IMR-90 (cell line): ENCODE measurements around the gene RAX2. TPM values are rescaled to one million over a fixed set of nuclear protein-coding genes. Genes with fewer than 3 reads are reported as not detected.

Experiments
- ATAC-seq: fragments of 200-7000 bp; cut with Tn5 transposase; 2 replicates; pipeline ENCODE4 v1.9.1; 2020; ENCODE audit warnings: low read depth, mild to moderate bottlenecking, moderate library complexity
- BruUV-seq: library from RNA; stranded (reverse); fragments of 400-500 nt; replicated peaks from 2 replicates; lab custom pipeline; 2021; lab: Mats Ljungman, UMichigan
- CTCF ChIA-PET: fragments of 300-600 bp; formaldehyde crosslinking; extraction: SDS; loops from one replicate; lab custom pipeline; 2021; ENCODE audit warnings: antibody characterized with exemption; lab: Yijun Ruan, JAX
- POLR2A ChIA-PET: fragments of 300-600 bp; sonication (Branson Sonifier 250); formaldehyde crosslinking; loops from one replicate; lab custom pipeline; 2022; ENCODE audit warnings: antibody characterized with exemption; ENCODE audit not compliant: unreplicated experiment; lab: Charles Lee
- DNase-seq: peaks from one replicate; pipeline ENCODE4 v3.0.0; 2013
- H2AFZ ChIP-seq: replicated peaks from 2 replicates; pipeline ENCODE3; 2013; ENCODE audit warnings: low read length, mild to moderate bottlenecking; ENCODE audit not compliant: poor library complexity
- H2AK5ac ChIP-seq: 2 replicates; pipeline ENCODE4 v1.6.1; 2013; ENCODE audit warnings: low read depth, low read length, inconsistent platforms
- H2AK9ac ChIP-seq: replicated peaks from 2 replicates; pipeline ENCODE3; 2013; ENCODE audit warnings: mild to moderate bottlenecking, low read depth, low read length, moderate library complexity; ENCODE audit not compliant: poor library complexity
- H2BK120ac ChIP-seq: 2 replicates; pipeline ENCODE4 v1.6.1; 2013; ENCODE audit warnings: low read depth, low read length, inconsistent platforms
- H2BK15ac ChIP-seq: 3 replicates; pipeline ENCODE4 v1.6.1; 2013; ENCODE audit warnings: low read depth, low read length, inconsistent platforms
- H2BK20ac ChIP-seq: 2 replicates; pipeline ENCODE4 v1.6.1; 2013; ENCODE audit warnings: low read depth, mild to moderate bottlenecking, inconsistent platforms, low read length, moderate library complexity
- H2BK5ac ChIP-seq: 2 replicates; pipeline ENCODE4 v1.6.1; 2013; ENCODE audit warnings: mild to moderate bottlenecking, low read depth, low read length, inconsistent platforms; ENCODE audit not compliant: poor library complexity, severe bottlenecking
- H3K14ac ChIP-seq: replicated peaks from 2 replicates; pipeline ENCODE4 v1.6.1; 2013; ENCODE audit warnings: low read depth, low read length, inconsistent platforms
- H3K18ac ChIP-seq: 2 replicates; pipeline ENCODE4 v1.6.1; 2013; ENCODE audit warnings: low read depth, low read length, control low read depth
- H3K23ac ChIP-seq: 2 replicates; pipeline ENCODE4 v1.6.1; 2013; ENCODE audit warnings: low read depth, low read length, inconsistent platforms
- H3K27ac ChIP-seq: 2 replicates; pipeline ENCODE4 v1.5.1; 2013; ENCODE audit warnings: mild to moderate bottlenecking, control low read depth, low read length; ENCODE audit not compliant: insufficient read depth
- H3K27me3 ChIP-seq: 2 replicates; pipeline ENCODE4 v1.6.1; 2013; ENCODE audit warnings: low read length; ENCODE audit not compliant: control insufficient read depth, insufficient read depth
- H3K36me3 ChIP-seq: 2 replicates; pipeline ENCODE4 v1.6.1; 2013; ENCODE audit warnings: low read length, mixed read lengths; ENCODE audit not compliant: control insufficient read depth, insufficient read depth
- H3K4ac ChIP-seq: 2 replicates; pipeline ENCODE4 v1.6.1; 2013; ENCODE audit warnings: low read depth, low read length, inconsistent platforms
- H3K4me1 ChIP-seq: 2 replicates; pipeline ENCODE4 v1.6.1; 2013; ENCODE audit warnings: low read length, mixed read lengths; ENCODE audit not compliant: control insufficient read depth, insufficient read depth
- H3K4me2 ChIP-seq: 2 replicates; pipeline ENCODE4 v1.6.1; 2013; ENCODE audit warnings: low read depth, mild to moderate bottlenecking, control low read depth, low read length, moderate library complexity
- H3K4me3 ChIP-seq: 2 replicates; pipeline ENCODE4 v1.5.1; 2013; ENCODE audit warnings: low read depth, mild to moderate bottlenecking, control low read depth, low read length, moderate library complexity; ENCODE audit not compliant: insufficient read depth
- H3K56ac ChIP-seq: 2 replicates; pipeline ENCODE4 v1.6.1; 2013; ENCODE audit warnings: low read length, inconsistent platforms; ENCODE audit not compliant: insufficient read depth; ENCODE audit errors: extremely low read depth
- H3K79me1 ChIP-seq, 2 experiments: 2 replicates each; pipeline ENCODE4 v1.6.1; 2013; ENCODE audit warnings: low read length in 2 of 2, inconsistent platforms in 1 of 2, low read depth in 1 of 2
- H3K9ac ChIP-seq: 2 replicates; pipeline ENCODE4 v1.6.1; 2013; ENCODE audit warnings: low read depth, low read length, control low read depth
- H3K9me1 ChIP-seq: 2 replicates; pipeline ENCODE4 v1.6.1; 2013; ENCODE audit warnings: low read length, inconsistent platforms; ENCODE audit not compliant: insufficient read depth
- H3K9me3 ChIP-seq: 2 replicates; pipeline ENCODE4 v1.6.1; 2013; ENCODE audit warnings: low read length; ENCODE audit not compliant: control insufficient read depth, insufficient read depth
- H4K20me1 ChIP-seq: 2 replicates; pipeline ENCODE4 v1.6.1; 2013; ENCODE audit warnings: low read length, inconsistent platforms; ENCODE audit not compliant: insufficient read depth
- H4K5ac ChIP-seq: 2 replicates; pipeline ENCODE4 v1.6.1; 2013; ENCODE audit warnings: mild to moderate bottlenecking, low read depth, low read length, control low read depth
- H4K8ac ChIP-seq, 2 experiments: 2 replicates each; pipeline ENCODE4 v1.6.1; 2013; ENCODE audit warnings: low read depth in 2 of 2, low read length in 2 of 2, control low read depth in 1 of 2, inconsistent platforms in 1 of 2
- H4K91ac ChIP-seq: 2 replicates; pipeline ENCODE4 v1.6.1; 2013; ENCODE audit warnings: low read depth, low read length, inconsistent platforms; ENCODE audit not compliant: insufficient read depth
- BHLHE40 ChIP-seq: fragments of 150-350 bp; IDR thresholded peaks from 2 replicates; pipeline ENCODE4 v1.6.1; 2016; ENCODE audit warnings: mild to moderate bottlenecking, low read depth, low read length
- CEBPB ChIP-seq: IDR thresholded peaks from 2 replicates; pipeline ENCODE4 v1.6.1; 2012; ENCODE audit warnings: low read depth, low read length, improper control_type of control experiment
- CHD1 ChIP-seq: IDR thresholded peaks from 2 replicates; pipeline ENCODE4 v1.6.1; 2012; ENCODE audit warnings: low read depth, low read length, improper control_type of control experiment
- CTCF ChIP-seq: conservative IDR thresholded peaks from 2 replicates; pipeline ENCODE4 v1.5.1; 2012; ENCODE audit warnings: mild to moderate bottlenecking, low read depth, low read length, improper control_type of control experiment
- FOS ChIP-seq: fragments of 150-350 bp; IDR thresholded peaks from 2 replicates; pipeline ENCODE4 v1.6.1; 2016; ENCODE audit warnings: low read depth, low read length
- MAFK ChIP-seq: IDR thresholded peaks from 2 replicates; pipeline ENCODE4 v1.6.1; 2012; ENCODE audit warnings: low read depth, low read length, improper control_type of control experiment
- MAZ ChIP-seq: IDR thresholded peaks from 2 replicates; pipeline ENCODE4 v1.6.1; 2012; ENCODE audit warnings: low read depth, mild to moderate bottlenecking, low read length, improper control_type of control experiment, moderate library complexity, borderline replicate concordance
- MXI1 ChIP-seq: IDR thresholded peaks from 2 replicates; pipeline ENCODE4 v1.6.1; 2012; ENCODE audit warnings: low read depth, mild to moderate bottlenecking, low read length, moderate library complexity, borderline replicate concordance
- NFE2L2 ChIP-seq: fragments of 150-350 bp; IDR thresholded peaks from 2 replicates; pipeline ENCODE4 v1.6.1; 2016; ENCODE audit warnings: low read depth, mild to moderate bottlenecking, low read length
- POLR2A ChIP-seq: IDR thresholded peaks from 2 replicates; pipeline ENCODE4 v1.6.1; 2012; ENCODE audit warnings: mild to moderate bottlenecking, low read depth, low read length
- RAD21 ChIP-seq: IDR thresholded peaks from 2 replicates; pipeline ENCODE4 v1.6.1; 2012; ENCODE audit warnings: low read length, improper control_type of control experiment
- RCOR1 ChIP-seq: IDR thresholded peaks from 2 replicates; pipeline ENCODE4 v1.6.1; 2012; ENCODE audit warnings: mild to moderate bottlenecking, low read length, improper control_type of control experiment; ENCODE audit not compliant: insufficient replicate concordance
- SMC3 ChIP-seq: fragments of 150-350 bp; IDR thresholded peaks from 2 replicates; pipeline ENCODE4 v1.6.1; 2016; ENCODE audit warnings: low read depth, mild to moderate bottlenecking, antibody characterized with exemption, low read length, moderate library complexity
- WGBS, 2 experiments: methylation state at CpG; one replicate each; pipeline versions ENCODE4 v1.1.5 to v1.1.7; 2013; ENCODE audit warnings: missing lambda C conversion rate in 2 of 2; ENCODE audit not compliant: insufficient read length in 1 of 2; ENCODE audit errors: extremely low coverage in 2 of 2; 5-methylcytosine and 5-hydroxymethylcytosine counted together
- dilution Hi-C: fragments of 300-500 bp; cut with HindIII; formaldehyde crosslinking; loops from one replicate; pipeline ENCODE4 v1.14.3; 2018; ENCODE audit warnings: low sequenced_read_pairs; ENCODE audit not compliant: unreplicated experiment
- in situ Hi-C: fragments of 300-500 bp; cut with MboI; formaldehyde crosslinking; loops from 3 replicates; pipeline ENCODE4 v1.14.3; 2019; ENCODE audit warnings: low sequenced_read_pairs, inconsistent platforms, mixed read lengths
- intact Hi-C: fragments of 100-400 bp; cut with micrococcal nuclease; formaldehyde crosslinking; loops from 2 replicates; pipeline ENCODE4 v1.10.0; 2022
- polyA plus RNA-seq, 3 experiments: library from polyadenylated mRNA; depleted of rRNA; stranded (reverse); fragments of >200 nt; gene quantifications; 2 replicates each; pipeline ENCODE4 v1.2.3, GENCODE V29; 2012; ENCODE audit warnings: low replicate concordance in 1 of 3
- total RNA-seq: library from RNA; depleted of rRNA; stranded (reverse); fragments of >200 nt; gene quantifications from 2 replicates; pipeline ENCODE4 v1.2.3, GENCODE V29; 2012
- TF ChIP-seq, protein P1 (sequence below): fragments of 150-350 bp; IDR thresholded peaks from 2 replicates; pipeline ENCODE4 v1.6.1; 2016; ENCODE audit warnings: low read depth, mild to moderate bottlenecking, low read length, moderate library complexity, borderline replicate concordance
- TF ChIP-seq, protein P2 (sequence below): fragments of 150-350 bp; IDR thresholded peaks from 2 replicates; pipeline ENCODE4 v1.6.1; 2017; ENCODE audit warnings: mild to moderate bottlenecking, antibody characterized with exemption, low read length, low read depth

The RAX2 gene
- total and polyA plus RNA-seq, 2 of the 4 experiments (the other 2 are of a cell fraction): not detected

DNA sequence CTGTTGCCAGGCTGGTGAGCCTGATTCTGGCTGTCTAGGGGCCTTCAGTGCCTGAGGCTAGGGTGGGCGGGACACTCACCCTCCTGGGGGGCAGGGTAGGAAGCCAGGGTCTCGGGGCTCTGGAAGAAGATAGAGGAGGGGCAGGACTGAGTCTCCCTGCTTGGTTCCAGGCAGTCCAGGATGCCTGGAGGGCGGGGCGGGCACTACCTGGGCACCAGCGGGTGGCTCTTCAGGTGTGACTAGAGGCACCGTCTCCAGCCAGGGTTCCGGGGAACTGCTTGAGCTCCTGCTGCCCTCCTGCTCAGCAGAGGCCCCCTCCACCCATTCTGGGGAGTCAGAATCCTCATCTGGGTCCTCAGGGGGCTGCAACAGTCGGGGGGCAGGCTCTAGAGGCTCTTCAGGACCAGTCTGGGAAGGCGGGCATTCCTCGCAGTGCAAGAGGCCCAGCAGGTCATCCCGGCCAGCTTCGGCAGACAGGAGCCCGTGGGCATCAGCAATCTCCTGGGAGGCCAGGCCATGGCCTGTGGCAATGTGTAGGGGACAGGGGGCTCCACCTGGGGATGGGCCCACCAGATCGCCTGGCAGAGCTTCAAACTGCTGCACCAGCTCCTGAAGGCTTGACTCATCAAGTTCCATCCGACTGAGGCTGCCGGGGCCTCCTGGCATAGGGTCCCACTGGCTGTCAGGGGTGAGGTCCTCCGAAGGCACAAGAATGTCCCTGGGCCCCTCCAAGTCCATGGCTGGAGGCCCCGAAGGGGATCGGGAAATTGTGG is 12.4 kb downstream of the RAX2 start:
- Histone ChIP-seq H4K5ac (no peak overlapping the region), H3K4me2 (no peak overlapping the region), H3K79me1 (peaks cover 13 to 30% of the 10 kb centered on the region in 2 experiments), H2BK15ac (no peak overlapping the region), H2AK5ac (no peak overlapping the region), H3K9me1 (peaks cover 3% of the 10 kb centered on the region; the same call in 1 of the 2 replicates), H3K27me3 (no peaks in the 10 kb centered on the region), H4K8ac (no peak overlapping the region), H3K4me3 (no peak overlapping the region), H3K27ac (no peak overlapping the region), H2AFZ (no peak overlapping the region), H3K4me1 (peaks cover 2% of the 10 kb centered on the region; the same call in 1 of the 2 replicates), H3K14ac (no peak overlapping the region), H3K4ac (no peak overlapping the region), H4K91ac (no peak overlapping the region), H3K18ac (no peak overlapping the region), H3K9me3 (no peaks in the 10 kb centered on the region), H2BK120ac (no peak overlapping the region), H2BK20ac (no peak overlapping the region), H3K36me3 (peaks cover 3% of the 10 kb centered on the region; the same call in 1 of the 2 replicates), H3K56ac (no peak overlapping the region), H3K23ac (no peak overlapping the region), H2AK9ac (no peak overlapping the region), H4K20me1 (no peaks in the 10 kb centered on the region), H2BK5ac (no peak overlapping the region), H3K9ac (no peak overlapping the region)
- intact Hi-C loops (no loop called here), dilution Hi-C loops (no loop called here), in situ Hi-C loops (no loop called here)
- WGBS, 2 experiments: 85% methylated on average over 10 of the region's 19 CpGs; no CpG with 5 or more reads in 1 of the 2 experiments
- CTCF ChIA-PET: no interaction called here
- BruUV-seq: no TSS peak
- ATAC-seq (no peak), DNase-seq (no peak)
- POLR2A ChIA-PET: no interaction called here
- TF ChIP-seq CHD1 (no peak), NFE2L2 (no peak), MAZ (no peak), RAD21 (no peak), RCOR1 (no peak), MAFK (no peak), SMC3 (no peak), CTCF (no peak), POLR2A (no peak), FOS (no peak), MXI1 (no peak), BHLHE40 (no peak), CEBPB (no peak)
- TF ChIP-seq, protein P1, sequence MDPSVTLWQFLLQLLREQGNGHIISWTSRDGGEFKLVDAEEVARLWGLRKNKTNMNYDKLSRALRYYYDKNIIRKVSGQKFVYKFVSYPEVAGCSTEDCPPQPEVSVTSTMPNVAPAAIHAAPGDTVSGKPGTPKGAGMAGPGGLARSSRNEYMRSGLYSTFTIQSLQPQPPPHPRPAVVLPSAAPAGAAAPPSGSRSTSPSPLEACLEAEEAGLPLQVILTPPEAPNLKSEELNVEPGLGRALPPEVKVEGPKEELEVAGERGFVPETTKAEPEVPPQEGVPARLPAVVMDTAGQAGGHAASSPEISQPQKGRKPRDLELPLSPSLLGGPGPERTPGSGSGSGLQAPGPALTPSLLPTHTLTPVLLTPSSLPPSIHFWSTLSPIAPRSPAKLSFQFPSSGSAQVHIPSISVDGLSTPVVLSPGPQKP: no peak
- TF ChIP-seq, protein P2, sequence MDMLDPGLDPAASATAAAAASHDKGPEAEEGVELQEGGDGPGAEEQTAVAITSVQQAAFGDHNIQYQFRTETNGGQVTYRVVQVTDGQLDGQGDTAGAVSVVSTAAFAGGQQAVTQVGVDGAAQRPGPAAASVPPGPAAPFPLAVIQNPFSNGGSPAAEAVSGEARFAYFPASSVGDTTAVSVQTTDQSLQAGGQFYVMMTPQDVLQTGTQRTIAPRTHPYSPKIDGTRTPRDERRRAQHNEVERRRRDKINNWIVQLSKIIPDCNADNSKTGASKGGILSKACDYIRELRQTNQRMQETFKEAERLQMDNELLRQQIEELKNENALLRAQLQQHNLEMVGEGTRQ: no peak
